K562 (cell line): ENCODE results near the gene MYADM. TPM values are rescaled to one million over a fixed set of nuclear protein-coding genes. Genes with fewer than 3 reads are reported as not detected.

Source experiments
- KAT7 ChIP-seq: sonication (generic); formaldehyde crosslinking; IDR thresholded peaks from 2 replicates; pipeline ENCODE4 v1.8.0; 2022; ENCODE audit warnings: missing genetic modification reagents, mild to moderate bottlenecking, borderline replicate concordance
- RBFOX2 ChIP-seq: fragments of 200-400 bp; formaldehyde crosslinking; IDR thresholded peaks from 2 replicates; pipeline ENCODE4 v1.6.1; 2017; ENCODE audit warnings: low read depth, mild to moderate bottlenecking, low read length, moderate library complexity
- SMAD1 ChIP-seq: fragments of 150-350 bp; IDR thresholded peaks from 2 replicates; pipeline ENCODE4 v1.6.1; 2014; ENCODE audit warnings: low read length, low read depth; ENCODE audit not compliant: partially characterized antibody
- ZFPM2 ChIP-seq: fragments of 250-450 bp; sonication (Bioruptor Pico); IDR thresholded peaks from 2 replicates; pipeline ENCODE4 v1.5.1; 2022; ENCODE audit warnings: mild to moderate bottlenecking
- polyA plus RNA-seq, 8 experiments: library from polyadenylated mRNA; depleted of rRNA in 4 of 8; stranded (reverse) in 5 of 8; unstranded in 3 of 8; fragments of >200 nt; fragmentation: Nextera tagmentation in 2 of 8; fragmentation: Illumina TruSeq in 1 of 8; extraction: Ambion mirVana in 2 of 8; extraction: Trizol in 1 of 8; gene quantifications; 2 replicates each; pipeline versions ENCODE4 v1.2.1 to v1.2.3, GENCODE V29; 2011 to 2014; ENCODE audit warnings: inconsistent platforms in 1 of 8, missing spikeins in 1 of 8
- total RNA-seq, 7 experiments: library from RNA; depleted of rRNA in 6 of 7; stranded (reverse); fragments of >200 nt in 6 of 7; fragmentation: Illumina TruSeq in 2 of 7; extraction: Trizol in 2 of 7; gene quantifications; 2 replicates each; pipeline versions ENCODE4 v1.2.1 to v1.2.3, GENCODE V29; 2011 to 2021; ENCODE audit warnings: low replicate concordance in 1 of 7
- TF ChIP-seq, protein P1 (sequence below), 2 experiments: IDR thresholded peaks; 2 replicates each; pipeline ENCODE4 v1.6.1; 2012; ENCODE audit warnings: improper control_type of control experiment in 2 of 2, low read depth in 2 of 2, low read length in 2 of 2, borderline replicate concordance in 1 of 2

MYADM gene
- total and polyA plus RNA-seq, 9 of the 15 experiments (the other 6 are each of a cell fraction or from before 2014, with no cell fraction given): 4.5 to 70.3 (median 14.4) TPM

DNA sequence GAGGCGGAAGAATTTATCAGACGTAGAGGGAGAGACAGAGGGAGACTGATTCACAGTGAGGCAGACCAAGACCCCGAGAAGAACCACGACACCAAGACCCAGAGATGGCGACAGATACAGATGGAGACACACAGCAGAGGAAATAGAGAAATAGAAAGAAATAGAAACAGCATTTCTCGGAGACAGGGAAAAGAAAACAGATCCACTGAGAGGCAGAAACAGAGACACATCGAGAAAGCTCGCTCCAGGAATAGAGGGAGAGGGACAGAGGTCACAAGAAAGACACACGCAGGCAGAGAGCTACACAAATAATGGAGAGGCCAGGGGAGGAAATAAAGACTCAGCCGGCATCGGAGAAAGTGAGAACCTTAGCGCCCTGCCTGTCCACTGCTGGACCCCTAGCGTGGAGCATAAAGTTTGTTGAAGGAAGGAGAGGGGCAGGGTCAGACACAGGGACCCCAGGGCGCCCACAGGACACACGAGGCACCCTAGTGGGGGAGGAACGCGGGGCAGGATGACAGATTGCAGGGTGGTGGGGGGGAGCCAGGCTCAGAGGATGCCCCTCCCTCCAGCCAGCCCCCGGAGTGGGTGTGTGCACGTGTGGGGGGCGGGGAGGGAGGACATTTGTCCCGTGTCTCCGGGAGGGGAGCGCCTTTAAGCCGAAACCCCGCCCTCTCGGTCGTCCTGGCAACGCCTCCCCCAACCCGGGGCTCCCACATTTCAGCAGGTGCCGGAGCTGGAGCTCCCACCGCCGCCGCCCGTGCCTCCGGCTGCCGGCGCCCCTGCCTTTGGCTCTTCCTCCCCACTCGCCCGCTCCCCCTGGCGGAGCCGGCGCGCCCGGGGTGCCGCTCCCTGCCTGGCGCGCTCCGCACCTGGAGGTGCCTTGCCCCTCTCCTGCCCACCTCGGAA is 14.1 kb downstream of the MYADM start, which contains the start of gene PRKCG (continued):
- TF ChIP-seq, protein P1, sequence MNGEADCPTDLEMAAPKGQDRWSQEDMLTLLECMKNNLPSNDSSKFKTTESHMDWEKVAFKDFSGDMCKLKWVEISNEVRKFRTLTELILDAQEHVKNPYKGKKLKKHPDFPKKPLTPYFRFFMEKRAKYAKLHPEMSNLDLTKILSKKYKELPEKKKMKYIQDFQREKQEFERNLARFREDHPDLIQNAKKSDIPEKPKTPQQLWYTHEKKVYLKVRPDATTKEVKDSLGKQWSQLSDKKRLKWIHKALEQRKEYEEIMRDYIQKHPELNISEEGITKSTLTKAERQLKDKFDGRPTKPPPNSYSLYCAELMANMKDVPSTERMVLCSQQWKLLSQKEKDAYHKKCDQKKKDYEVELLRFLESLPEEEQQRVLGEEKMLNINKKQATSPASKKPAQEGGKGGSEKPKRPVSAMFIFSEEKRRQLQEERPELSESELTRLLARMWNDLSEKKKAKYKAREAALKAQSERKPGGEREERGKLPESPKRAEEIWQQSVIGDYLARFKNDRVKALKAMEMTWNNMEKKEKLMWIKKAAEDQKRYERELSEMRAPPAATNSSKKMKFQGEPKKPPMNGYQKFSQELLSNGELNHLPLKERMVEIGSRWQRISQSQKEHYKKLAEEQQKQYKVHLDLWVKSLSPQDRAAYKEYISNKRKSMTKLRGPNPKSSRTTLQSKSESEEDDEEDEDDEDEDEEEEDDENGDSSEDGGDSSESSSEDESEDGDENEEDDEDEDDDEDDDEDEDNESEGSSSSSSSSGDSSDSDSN (IDR thresholded peaks at IDR 0.05; ENCODE audit: borderline replicate concordance in 1 of 2, low read depth in 2 of 2, low read length in 2 of 2): no peak
- TF ChIP-seq KAT7 (CRISPR knock-in tag) (no peak), SMAD1 (no peak), RBFOX2 (0 out of 2 replicates have a peak, but pooled peaks have one; percentile 29), ZFPM2 (no peak)
- TF ChIP-seq, all 486 proteins: peak for 34
